Myocyte (in vitro differentiated cells): Measurements from ENCODE around the gene PTPRD. TPM values are rescaled to one million over a fixed set of nuclear protein-coding genes. Genes with fewer than 3 reads are reported as not detected.
"Not testable (repeated sequence)": the region's sequence is repeated elsewhere in the genome, so short reads cannot be mapped to it uniquely, and the experiment has no call there.

Experiments
- DNase-seq: peaks from one replicate; pipeline ENCODE4 v3.0.0-alpha.2; 2012; ENCODE audit warnings: low read depth
- total RNA-seq: library from RNA; depleted of rRNA; stranded (reverse); fragments of >200 nt; gene quantifications from 2 replicates; pipeline ENCODE4 v1.2.3, GENCODE V29; 2014

Gene PTPRD
- total RNA-seq, 1 donor from 2014 or later: not detected

GRCh38 chr9:9992936-9993335 is 619.9 kb downstream of the PTPRD start:
- no peak for DNase-seq

DNA sequence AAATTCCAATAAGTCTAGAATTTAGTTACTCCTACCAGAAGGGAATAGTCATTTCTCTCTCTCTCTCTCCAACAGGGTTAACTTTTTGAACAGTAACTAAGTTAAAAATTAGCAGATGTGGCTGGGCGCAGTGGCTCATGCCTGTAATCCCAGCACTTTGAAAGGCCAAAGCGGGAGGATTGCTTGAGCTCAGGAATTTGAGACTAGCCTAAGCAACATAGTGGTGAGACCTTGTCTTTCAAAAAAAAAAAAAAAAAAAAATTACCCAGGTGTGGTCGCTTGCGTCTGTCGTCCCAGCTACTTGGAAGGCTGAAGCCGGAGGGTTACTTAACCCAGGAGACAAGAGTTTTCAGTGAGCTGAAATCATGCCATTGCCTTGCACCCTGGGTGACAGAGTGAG is 639.7 kb downstream of the PTPRD start:
- DNase-seq: no peak

DNA sequence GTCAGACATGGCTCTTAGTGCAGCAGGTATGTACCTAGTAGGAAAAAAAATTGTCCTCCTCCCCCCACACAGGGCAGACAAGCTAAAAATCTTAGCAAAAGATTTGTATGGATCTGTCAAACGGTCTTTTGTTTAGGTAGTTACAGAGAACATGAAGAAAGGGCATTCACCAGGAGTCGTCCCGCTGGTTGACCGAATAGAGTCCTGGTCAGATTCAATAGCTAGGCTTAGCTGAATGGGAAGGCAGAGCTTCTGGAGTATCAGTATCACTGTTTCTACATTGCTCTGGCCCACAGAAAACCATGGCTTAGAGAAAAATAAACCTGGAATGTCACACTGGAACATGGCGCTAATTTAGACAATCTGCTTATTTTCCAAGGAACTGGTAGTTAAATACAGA is 642.3 kb downstream of the PTPRD start:
- no peak for DNase-seq

DNA sequence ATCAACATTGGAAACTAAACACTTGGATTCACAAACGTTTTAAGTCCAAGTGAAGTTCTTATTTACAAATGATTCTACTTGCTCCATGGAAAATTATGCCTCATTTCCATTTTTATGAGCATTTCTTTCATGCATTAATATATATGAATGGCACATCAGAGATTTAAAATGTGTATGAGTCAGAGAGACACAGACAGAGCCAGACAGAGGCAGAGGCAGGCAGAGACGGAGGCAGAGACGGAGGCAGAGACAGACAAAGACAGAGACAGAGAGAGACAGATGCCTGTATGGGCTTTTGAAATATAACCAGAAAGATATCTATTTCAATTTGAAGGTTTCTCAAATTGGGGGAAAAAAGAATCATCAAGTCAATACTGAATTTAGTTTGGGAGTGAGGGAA is 649.0 kb downstream of the PTPRD start:
- no peak for DNase-seq

DNA sequence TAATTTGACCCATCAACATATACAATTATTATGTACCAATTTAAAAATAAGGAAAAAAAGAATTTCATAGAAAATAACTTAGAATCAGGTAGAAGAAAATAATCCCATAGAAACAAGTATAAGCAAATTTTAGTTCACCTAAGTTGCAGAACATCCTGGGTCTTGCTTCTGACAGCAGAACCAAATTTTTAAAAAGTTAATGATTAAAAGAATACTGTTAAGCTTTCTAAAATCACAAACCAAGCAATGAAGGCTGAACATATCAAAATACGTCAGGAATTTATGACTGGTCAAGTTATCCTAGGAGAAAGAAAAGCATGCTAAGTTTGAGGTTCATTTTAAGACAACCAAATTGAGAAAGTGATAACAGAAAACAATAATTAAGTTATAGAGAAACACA is 650.9 kb downstream of the PTPRD start:
- DNase-seq: no peak

DNA sequence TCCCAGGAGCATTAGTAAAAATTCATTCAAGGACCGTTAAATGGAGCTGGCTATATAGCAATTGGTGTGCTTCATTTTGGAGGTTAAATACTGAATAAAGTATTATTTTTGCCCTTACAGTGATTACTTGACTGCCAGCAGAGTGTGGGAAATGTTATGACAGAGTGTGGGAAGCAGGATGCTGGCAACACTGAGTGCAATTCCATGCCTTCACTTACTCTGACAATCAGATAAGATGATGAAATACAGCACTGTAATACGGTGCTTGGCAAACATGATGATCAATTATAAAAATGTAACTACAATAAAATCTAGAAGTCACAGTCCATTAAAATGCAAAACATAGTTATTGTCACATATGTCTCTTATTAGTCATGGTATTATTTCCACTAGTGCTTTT is 651.3 kb downstream of the PTPRD start:
- no peak for DNase-seq

- no peak for DNase-seq
Observed at GRCh38 chr9:9951556-9952160, 661.1 kb downstream of the PTPRD start.

GRCh38 chr9:9950813-9951212 is 662.0 kb downstream of the PTPRD start:
- DNase-seq: no peak

- DNase-seq: no peak
Observed at GRCh38 chr9:9949978-9950377, 662.8 kb downstream of the PTPRD start.

DNA sequence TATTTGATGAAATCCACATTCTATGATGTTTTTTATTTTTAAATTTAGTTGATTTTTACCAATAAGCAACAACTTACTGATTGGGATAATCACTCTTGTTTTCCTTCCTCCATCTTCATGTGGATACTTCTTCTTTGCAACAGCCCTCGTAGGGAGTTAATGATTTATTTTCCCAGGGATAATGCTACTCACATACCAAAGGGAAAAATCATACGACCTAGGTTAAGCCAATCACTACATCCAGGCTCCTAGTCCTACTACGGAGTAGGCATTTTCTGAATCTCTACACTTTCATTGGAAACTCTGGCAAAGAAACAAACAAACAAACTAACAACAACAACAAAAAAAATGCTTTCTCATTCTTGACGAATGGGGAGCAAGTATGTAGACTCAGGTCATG is 663.4 kb downstream of the PTPRD start:
- no peak for DNase-seq

- DNase-seq: no peak
Observed at GRCh38 chr9:9945966-9946365, 666.8 kb downstream of the PTPRD start.

DNA sequence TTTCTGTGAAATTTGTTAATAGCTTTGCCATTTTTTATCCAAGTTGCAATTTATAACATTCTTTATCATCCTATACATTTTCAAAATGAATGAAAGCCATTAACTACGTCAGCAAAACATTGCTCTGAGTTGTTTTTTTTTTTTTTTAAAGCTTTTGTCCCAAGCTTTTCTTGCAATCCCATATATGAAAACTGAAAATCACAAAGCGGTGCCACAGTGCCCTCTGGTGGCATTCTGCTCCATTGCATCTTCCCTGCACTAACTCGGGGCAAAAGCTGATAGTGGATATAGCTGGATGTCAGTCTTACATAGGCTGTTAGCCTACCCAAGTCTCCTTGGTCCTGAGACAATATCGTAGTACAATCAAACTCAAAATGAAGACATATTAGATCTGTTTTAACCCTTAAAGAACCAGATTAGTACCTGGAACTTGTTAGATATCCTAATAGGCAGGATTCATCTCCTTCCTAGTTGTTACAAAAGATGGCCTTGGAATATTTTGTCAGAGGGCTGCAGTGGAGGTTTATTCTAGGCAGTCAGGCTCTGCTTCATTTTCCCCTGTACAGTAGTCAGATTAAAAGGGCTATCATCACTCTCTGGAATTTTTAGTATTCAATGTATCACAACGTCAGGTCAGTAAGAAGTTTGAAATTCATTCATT is 669.9 kb downstream of the PTPRD start:
- DNase-seq: peak; percentile 58

DNA sequence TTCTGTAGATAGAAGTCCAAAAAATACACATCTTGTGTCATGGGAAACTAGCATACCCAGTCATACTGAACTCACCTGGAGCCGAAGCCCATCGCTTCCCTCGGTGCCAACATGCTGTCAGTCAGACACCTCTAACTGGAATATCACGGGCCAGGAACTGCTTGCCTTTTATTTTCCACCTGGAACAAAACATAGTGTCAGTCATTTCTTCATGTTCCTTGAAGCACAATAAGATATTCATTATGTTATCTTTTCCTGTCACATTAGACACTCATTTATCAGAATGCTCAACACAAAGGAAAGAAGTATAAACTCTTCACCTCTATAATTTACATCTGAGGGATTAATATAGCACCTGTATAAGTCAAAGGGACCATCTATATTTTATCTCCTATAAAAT is 674.4 kb downstream of the PTPRD start:
- DNase-seq: no peak

DNA sequence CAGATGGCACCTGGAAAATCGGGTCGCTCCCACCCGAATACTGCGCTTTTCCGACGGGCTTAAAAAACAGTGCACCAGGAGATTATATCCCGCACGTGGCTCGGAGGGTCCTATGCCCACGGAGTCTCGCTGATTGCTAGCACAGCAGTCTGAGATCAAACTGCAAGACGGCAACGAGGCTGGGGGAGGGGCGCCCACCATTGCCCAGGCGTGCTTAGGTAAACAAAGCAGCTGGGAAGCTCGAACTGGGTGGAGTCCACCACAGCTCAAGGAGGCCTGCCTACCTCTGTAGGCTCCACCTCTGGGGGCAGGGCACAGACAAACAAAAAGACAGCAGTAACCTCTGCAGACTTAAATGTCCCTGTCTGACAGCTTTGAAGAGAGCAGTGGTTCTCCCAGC is 681.3 kb downstream of the PTPRD start:
- not testable (repeated sequence) for DNase-seq

- no peak for DNase-seq
Observed at GRCh38 chr9:9924376-9924775, 688.4 kb downstream of the PTPRD start.

DNA sequence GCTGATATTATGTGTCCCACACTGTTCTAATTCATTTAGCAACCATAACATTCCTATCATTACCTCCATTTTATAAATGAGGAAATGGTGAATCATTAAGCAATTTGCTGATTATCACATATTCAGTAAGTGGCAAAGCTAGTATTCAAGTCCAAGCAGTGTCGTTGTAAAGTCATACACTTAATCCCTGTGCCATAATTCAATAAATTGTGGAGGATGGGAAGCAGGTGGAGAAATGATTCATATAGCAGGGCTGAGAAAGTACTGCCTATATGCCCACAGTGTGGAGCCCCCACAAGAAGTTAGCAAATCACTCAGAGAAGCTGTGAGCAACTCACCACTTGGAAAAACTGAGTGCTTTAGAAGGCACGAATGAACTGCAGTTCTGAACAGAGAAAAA is 691.0 kb downstream of the PTPRD start:
- DNase-seq: no peak

- DNase-seq: no peak
Observed at GRCh38 chr9:9920425-9921060, 692.3 kb downstream of the PTPRD start.

DNA sequence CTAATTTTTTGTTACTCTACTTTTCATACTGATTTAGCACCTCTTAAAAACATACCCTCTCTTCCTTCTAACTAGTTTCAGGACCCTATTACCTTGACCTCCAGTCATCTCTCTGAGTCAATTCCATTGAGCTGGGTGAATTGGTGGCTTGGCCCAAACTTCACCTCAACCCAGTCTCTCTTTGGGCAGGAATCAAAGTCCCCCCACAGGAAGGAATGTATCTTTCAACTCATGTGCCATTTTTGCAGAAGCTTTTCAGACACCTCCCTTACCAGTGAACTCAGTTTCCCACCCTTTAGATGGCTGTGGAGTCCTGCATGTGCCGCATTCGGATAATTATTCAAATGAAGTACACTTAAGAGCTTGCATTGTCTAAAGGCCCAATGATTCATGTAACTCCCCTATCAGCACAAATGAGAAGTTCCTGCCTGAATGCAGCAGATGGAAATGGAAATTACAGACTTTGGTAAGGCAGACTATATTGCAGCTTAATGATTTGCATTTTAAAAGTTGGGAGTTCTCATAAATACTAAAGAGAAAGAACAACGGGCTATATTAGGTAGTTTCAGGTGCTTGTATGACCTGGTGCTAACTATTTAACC is 693.5 kb downstream of the PTPRD start:
- DNase-seq: no peak

DNA sequence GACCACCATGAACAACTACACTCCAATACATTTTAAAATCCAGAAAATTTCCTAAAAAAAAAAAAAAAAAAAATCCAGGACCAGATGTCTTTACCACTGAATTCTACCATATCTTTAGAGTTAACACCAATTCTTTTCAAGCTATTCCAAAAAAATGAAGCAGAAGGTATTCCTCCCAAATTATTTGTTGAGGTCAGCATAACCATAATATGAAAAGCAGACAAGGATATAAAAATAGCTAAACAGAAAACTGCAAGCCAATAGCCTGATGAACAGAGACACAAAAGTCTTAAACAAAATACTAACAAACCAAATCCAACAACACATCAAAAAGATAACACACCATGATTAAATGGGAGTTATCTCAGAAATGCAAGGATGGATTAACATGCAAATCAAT is 695.4 kb downstream of the PTPRD start:
- DNase-seq: no peak

- DNase-seq: no peak
Observed at GRCh38 chr9:9914174-9914573, 698.6 kb downstream of the PTPRD start.

DNA sequence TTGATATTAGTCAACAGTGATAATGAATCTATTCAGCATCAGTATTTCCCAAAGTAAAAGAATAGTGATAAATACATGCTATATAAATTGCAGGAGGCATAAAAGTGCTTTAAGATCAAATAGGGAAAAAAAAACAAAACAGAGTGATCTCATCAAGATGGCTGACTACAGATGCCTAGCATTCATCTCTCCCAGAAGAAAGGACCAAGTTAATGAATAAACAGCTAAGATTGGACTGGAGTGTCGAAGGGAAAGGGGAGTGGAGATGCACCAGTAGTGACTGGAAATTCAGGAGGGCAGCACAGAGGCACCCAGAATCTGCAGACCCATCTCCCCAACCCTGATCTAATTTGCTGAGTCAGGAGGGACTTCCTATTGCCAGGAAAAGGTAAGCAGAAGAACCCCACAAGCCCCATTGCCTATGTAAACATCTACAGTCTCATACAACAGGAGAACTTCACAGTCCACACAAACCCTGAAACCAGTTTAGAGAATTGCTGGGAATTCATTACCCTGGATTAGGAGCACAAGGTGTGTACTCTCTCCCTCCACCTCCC is 699.4 kb downstream of the PTPRD start:
- DNase-seq: no peak

DNA sequence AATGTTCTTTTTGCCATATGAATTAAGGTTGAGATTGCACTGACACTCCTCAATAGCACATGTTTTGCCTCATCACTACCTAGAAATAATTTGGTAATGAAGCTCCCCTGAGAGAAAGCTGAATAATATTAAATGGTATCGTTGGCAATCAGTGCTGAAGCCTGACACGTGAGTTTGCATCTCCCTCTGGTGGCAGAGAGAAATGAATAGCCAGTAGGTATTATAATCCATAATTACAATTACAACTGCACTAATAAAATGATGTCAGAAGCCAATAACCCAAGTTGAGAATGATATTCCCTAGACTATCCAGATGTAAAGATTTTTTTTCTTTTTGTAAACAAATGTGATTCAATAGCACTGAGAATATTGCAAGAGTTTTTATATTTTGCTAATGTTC is 700.3 kb downstream of the PTPRD start:
- no peak for DNase-seq
